ENCODE results near the gene RUFY1.
"Not testable (repeated sequence)": the region's sequence is repeated elsewhere in the genome, so short reads cannot be mapped to it uniquely, and the experiment has no call there.

The RUFY1 gene

DNA sequence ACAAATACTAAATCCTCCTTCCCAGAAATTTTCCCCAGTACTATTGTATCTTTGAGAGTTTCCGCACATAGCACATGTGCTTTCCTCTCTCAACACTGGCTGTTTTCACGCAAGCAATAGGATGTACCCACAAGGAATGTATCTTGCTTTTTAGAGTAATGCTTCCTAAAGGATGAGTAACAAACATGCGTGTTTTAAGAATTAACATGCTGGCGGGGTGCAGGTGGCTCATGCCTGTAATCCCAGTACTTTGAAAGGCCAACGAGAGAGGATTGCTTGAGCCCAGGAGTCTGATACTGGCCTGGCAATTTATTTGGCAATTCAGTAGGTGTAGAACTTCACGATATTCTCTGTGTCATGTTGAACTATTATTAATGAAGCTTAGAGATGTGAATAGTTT lies 4.6 kb downstream of the RUFY1 start:
- Histone ChIP-seq H3K79me2 (ENCODE audit: insufficient read depth, low read length) (peaks cover 82% of the 10 kb centered on the region), H4K20me1 (ENCODE audit: low read depth, low read length) (no peaks in the 10 kb centered on the region), H2AFZ (ENCODE audit: low read depth, low read length, severe bottlenecking) (no peak overlapping the region), H3K27me3 (ENCODE audit: low read length) (no peaks in the 10 kb centered on the region), H3K36me3 (ENCODE audit: low read length) (peaks cover 2% of the 10 kb centered on the region; the same call in 1 of the 2 replicates), H3K9me2 (replicated peaks; ENCODE audit: insufficient read depth, low read length) (no peaks in the 10 kb centered on the region), H3K9me3 (ENCODE audit: insufficient read depth, low read length) (no peaks in the 10 kb centered on the region), H3K4me3 (ENCODE audit: insufficient read depth, low read length, poor library complexity, severe bottlenecking) (no peak overlapping the region), H3K27ac (ENCODE audit: low read depth, low read length) (no peak overlapping the region), H3K9ac (ENCODE audit: low read length) (no peak overlapping the region), H3K4me2 (ENCODE audit: low read depth, low read length, poor library complexity, severe bottlenecking) (no peak overlapping the region), H3F3A (ENCODE audit: insufficient read depth) (peaks cover 3% of the 10 kb centered on the region)
- TF ChIP-seq EZH2phosphoT487 (conservative IDR thresholded peaks at IDR 0.05; ENCODE audit: low read length), result no peak
- TF ChIP-seq CTCF (IDR thresholded peaks at IDR 0.05; ENCODE audit: insufficient read depth, low read length, poor library complexity, severe bottlenecking), result no peak

DNA sequence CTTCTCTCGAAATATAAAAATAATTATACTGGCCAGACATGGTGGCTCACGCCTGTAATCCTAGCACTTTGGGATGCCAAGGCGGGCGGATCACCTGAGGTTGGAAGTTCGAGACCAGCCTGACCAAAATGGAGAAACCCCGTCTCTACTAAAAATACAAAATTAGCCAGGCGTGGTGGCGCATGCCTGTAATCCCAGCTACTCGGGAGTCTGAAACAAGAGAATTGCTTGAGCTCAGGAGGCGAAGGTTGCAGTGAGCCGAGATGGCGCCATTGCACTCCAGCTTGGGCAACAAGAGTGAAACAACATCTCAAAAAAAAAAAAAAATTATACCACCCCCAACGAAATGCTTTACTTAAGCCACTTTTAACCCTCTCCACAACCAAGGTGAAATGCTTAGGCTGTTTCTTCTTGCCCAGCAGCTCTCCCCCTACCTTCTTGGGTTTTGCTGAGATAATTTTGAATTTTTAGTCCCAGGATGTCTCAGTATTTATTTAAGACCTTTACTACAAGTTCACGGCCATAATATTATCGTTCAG lies 8.0 kb downstream of the RUFY1 start:
- not testable (repeated sequence) for H2AFZ ChIP-seq (ENCODE audit: low read depth, low read length, severe bottlenecking); H4K20me1 ChIP-seq (ENCODE audit: low read depth, low read length); H3K4me3 ChIP-seq (ENCODE audit: insufficient read depth, low read length, poor library complexity, severe bottlenecking); H3K36me3 ChIP-seq (ENCODE audit: low read length); H3K27ac ChIP-seq (ENCODE audit: low read depth, low read length); H3K9me2 ChIP-seq (replicated peaks; ENCODE audit: insufficient read depth, low read length); H3F3A ChIP-seq (ENCODE audit: insufficient read depth); H3K9ac ChIP-seq (ENCODE audit: low read length); H3K9me3 ChIP-seq (ENCODE audit: insufficient read depth, low read length); H3K4me2 ChIP-seq (ENCODE audit: low read depth, low read length, poor library complexity, severe bottlenecking); H3K27me3 ChIP-seq (ENCODE audit: low read length)
- H3K79me2 ChIP-seq (ENCODE audit: insufficient read depth, low read length), result peaks cover 61% of the 10 kb centered on the region

GRCh38 chr5:179558932-179559283 lies 8.6 kb downstream of the RUFY1 start:
- Histone ChIP-seq H2AFZ (ENCODE audit: low read depth, low read length, severe bottlenecking) (no peak overlapping the region), H3K9me2 (replicated peaks; ENCODE audit: insufficient read depth, low read length) (no peaks in the 10 kb centered on the region), H3K4me2 (ENCODE audit: low read depth, low read length, poor library complexity, severe bottlenecking) (no peak overlapping the region), H4K20me1 (ENCODE audit: low read depth, low read length) (no peaks in the 10 kb centered on the region), H3K36me3 (ENCODE audit: low read length) (peaks cover 2% of the 10 kb centered on the region; the same call in 1 of the 2 replicates), H3K27me3 (ENCODE audit: low read length) (no peaks in the 10 kb centered on the region), H3K79me2 (ENCODE audit: insufficient read depth, low read length) (peaks cover 55% of the 10 kb centered on the region), H3F3A (ENCODE audit: insufficient read depth) (no peaks in the 10 kb centered on the region), H3K9ac (ENCODE audit: low read length) (no peak overlapping the region), H3K9me3 (ENCODE audit: insufficient read depth, low read length) (no peaks in the 10 kb centered on the region), H3K4me3 (ENCODE audit: insufficient read depth, low read length, poor library complexity, severe bottlenecking) (no peak overlapping the region), H3K27ac (ENCODE audit: low read depth, low read length) (no peak overlapping the region)
- TF ChIP-seq EZH2phosphoT487 (conservative IDR thresholded peaks at IDR 0.05; ENCODE audit: low read length), result no peak
- no peak for TF ChIP-seq CTCF (IDR thresholded peaks at IDR 0.05; ENCODE audit: insufficient read depth, low read length, poor library complexity, severe bottlenecking)

DNA sequence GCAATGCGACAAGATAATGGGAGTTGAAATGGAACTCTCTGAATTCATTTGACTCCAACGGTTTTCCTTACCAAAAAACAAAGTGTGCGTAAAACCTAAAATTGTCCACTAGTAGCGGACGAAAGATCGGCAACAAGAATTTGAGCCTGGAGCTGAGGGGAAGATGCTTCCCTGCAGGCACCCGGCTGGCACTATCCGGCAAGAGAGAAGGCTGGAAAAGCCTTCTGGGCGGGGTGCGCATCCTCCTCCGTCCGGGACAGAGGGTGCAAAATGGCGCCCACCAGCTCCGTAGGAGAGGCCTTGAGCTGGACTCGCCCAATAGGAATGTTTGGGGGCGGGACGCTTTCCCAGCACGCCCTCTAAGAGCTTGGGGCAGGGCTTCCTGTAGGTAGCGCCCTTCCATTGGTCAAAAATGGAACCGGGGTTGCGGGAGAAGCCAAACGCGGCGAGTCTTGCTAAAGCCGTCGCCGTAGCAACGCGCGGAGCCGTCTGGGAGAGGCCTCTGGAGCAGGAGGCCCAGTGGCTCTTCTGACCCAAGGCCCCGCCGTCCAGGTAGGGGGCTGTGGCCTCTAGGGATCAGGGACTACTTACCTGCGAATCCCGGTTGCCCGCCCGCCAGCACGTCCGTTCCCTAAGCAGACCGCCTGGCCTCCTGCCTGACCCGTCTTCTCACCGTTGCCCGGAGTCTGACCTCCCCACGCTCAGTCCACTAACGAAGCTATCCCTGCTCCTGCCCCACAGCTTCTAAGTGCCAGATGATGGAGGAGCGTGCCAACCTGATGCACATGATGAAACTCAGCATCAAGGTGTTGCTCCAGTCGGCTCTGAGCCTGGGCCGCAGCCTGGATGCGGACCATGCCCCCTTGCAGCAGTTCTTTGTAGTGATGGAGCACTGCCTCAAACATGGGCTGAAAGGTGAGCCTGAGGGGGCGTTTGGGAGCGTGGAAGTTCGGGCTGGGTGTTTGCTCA lies 9.2 kb downstream of the RUFY1 start:
- H3K27ac ChIP-seq (ENCODE audit: low read depth, low read length), result no peak overlapping the region
- H3K4me2 ChIP-seq (ENCODE audit: low read depth, low read length, poor library complexity, severe bottlenecking), result no peak overlapping the region
- H4K20me1 ChIP-seq (ENCODE audit: low read depth, low read length), result no peaks in the 10 kb centered on the region
- no peak overlapping the region for H3K4me3 ChIP-seq (ENCODE audit: insufficient read depth, low read length, poor library complexity, severe bottlenecking)
- TF ChIP-seq CTCF (IDR thresholded peaks at IDR 0.05; ENCODE audit: insufficient read depth, low read length, poor library complexity, severe bottlenecking) (no peak), EZH2phosphoT487 (conservative IDR thresholded peaks at IDR 0.05; ENCODE audit: low read length) (no peak)
- peaks cover 2% of the 10 kb centered on the region; the same call in 1 of the 2 replicates for H3K36me3 ChIP-seq (ENCODE audit: low read length)
- no peaks in the 10 kb centered on the region for H3K27me3 ChIP-seq (ENCODE audit: low read length)
- H3K9me3 ChIP-seq (ENCODE audit: insufficient read depth, low read length), result no peaks in the 10 kb centered on the region
- no peaks in the 10 kb centered on the region for H3F3A ChIP-seq (ENCODE audit: insufficient read depth)
- H3K79me2 ChIP-seq (ENCODE audit: insufficient read depth, low read length), result peaks cover 48% of the 10 kb centered on the region
- H3K9ac ChIP-seq (ENCODE audit: low read length), result no peak overlapping the region
- no peaks in the 10 kb centered on the region for H3K9me2 ChIP-seq (replicated peaks; ENCODE audit: insufficient read depth, low read length)
- H2AFZ ChIP-seq (ENCODE audit: low read depth, low read length, severe bottlenecking), result no peak overlapping the region
